Measurements from ENCODE around the gene PVALEF.

- no peak for TF ChIP-seq POLR2A (IDR thresholded peaks at IDR 0.05)
- no peak for TF ChIP-seq CTCF (IDR thresholded peaks at IDR 0.05)
Observed at GRCh38 chr17:81124377-81124776, 40.9 kb upstream of the PVALEF start.
